ENCODE data around the gene VIL1.

VIL1 gene

DNA sequence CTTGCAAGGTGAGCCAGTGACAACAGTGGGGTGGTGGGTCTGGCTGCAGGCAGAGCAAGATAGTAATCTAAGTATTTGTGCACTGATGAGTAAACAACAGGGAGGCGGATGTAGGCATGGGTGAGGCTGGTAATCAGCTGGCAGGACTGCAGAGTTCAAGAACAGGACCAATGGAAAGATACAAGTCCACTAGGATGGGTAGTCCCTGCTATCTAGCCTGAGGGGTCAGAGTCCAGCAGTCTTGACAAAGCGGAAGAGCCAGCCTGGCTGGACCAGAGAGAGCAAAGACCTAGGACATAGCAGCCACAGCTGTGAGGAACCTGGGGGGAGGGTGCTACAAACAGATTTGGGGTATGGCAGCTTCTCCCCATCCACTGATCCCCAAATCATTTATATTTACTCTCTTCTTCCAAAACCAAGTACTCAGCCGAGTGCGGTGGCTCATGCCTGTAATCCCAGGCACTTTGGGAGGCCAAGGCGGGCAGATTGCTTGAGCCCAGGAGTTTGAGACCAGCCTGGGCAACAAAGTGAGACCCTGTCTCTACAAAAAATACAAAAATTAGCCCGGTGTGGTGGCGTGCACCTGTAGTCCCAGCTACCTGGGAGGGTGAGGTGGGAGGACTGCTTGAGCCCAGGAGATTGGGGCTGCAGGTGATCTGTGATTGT is 25.9 kb downstream of the VIL1 start:
- no peak for DNase-seq (ENCODE audit: low read depth)

DNA sequence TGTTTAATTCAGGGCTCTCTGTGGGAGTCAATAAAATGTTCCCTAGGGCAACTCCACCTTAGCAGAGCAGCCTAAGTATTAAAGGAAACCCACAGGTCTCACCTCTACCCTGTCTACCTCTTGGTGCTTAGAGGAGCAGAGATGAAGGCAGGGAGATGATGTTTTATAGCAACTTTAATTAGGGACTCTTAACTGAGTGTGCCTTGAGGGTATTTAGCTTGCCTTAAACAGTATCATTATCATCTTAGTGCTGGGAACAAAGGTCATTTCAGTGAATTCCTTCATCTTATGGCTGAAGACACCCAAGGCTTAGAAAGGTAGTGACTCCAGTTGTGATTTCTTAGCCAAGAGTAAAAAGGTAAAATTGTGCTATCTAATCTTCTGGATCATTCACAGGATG is 26.7 kb downstream of the VIL1 start:
- DNase-seq (ENCODE audit: low read depth) = no peak

DNA sequence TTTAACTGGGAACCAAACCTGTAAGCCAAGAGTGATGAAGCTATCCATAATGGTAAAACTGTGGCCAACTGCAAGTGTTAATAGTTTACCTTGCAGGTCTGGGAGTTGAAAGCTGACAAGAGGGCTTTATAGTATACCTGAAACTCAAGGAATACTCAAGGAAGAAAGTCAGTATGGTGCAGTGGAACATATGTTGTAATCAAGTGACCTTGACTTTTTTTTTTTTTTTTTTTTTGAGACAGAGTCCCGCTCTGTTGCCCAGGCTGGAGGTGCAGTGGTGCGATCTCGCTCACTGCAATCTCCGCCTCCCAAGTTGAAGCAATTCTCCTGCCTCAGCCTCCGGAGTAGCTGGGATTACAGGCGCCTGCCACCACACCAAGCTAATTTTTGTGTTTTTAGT is 27.6 kb downstream of the VIL1 start:
- no peak for DNase-seq (ENCODE audit: low read depth)

DNA sequence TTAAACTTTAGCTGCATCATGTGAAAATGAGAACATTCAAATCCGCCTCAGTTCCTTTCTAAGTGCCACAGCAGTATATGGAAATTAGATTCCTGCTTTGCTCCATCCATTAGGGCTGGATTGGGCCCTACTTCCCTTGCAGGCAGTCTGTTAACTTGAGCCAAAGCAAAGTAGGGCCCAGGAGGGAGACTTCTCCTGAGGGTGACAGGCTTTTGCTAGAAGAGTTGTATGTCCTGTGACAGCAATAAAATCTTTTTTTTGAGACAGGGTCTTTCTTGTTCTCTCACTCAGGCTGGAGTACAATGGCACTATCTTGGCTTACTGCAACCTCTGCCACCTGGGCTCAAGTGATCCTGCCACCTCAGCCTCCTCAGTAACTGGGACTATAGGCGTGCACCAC is 28.1 kb downstream of the VIL1 start:
- no peak for DNase-seq (ENCODE audit: low read depth)

DNA sequence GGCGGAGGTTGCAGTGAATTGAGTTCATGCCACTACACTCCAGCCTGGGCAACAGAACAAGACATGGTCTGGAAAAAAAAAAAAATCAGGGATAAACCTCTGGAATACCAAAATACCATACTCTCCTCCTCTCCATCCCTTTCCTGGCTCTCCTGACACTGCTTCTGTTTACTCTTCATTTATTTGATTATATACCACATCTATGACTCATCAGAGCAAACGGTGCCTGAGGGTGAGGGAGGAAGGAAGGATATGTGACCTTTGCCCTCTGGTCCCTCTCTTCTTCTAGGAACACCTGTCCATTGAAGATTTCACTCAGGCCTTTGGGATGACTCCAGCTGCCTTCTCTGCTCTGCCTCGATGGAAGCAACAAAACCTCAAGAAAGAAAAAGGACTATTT is 30.0 kb downstream of the VIL1 start:
- peak; percentile 82 for DNase-seq (ENCODE audit: low read depth)

DNA sequence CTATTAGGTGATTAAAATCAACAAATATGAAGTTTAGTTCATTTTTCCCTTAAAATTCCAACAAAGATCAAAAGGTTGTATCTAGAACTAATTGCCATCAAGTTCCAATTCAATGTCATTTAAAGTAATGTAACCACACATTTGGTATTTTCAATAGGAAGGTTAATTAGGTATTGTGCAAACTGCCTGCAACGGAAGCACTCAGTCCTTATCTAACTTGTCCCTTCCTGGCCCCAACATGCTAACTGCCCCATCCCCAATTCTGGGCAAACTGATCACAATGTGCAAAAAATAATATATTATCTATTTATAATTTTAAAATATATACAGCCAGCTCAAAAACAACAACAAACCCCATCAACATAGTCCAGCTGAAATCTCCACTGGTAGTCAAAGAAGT is 33.2 kb downstream of the VIL1 start:
- DNase-seq (ENCODE audit: low read depth) = no peak

DNA sequence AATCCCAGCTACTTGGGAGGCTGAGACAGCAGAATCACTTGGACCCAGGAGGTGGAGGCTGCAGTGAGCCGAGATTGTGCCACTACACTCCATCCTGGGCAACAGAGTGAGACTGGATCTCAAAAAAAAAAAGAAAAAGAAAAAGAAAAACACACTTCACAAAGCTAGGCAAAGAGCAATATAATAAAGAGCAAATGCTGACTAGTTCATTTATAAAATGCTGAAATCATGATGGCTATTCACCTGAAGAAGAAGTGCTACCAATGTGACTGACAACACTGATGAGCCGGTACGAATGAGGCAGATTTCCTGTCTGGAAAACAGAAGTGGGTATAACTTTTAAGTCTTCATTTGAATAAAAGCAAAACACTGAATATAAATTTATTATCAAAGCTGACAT is 37.9 kb downstream of the VIL1 start:
- DNase-seq (ENCODE audit: low read depth) = no peak

DNA sequence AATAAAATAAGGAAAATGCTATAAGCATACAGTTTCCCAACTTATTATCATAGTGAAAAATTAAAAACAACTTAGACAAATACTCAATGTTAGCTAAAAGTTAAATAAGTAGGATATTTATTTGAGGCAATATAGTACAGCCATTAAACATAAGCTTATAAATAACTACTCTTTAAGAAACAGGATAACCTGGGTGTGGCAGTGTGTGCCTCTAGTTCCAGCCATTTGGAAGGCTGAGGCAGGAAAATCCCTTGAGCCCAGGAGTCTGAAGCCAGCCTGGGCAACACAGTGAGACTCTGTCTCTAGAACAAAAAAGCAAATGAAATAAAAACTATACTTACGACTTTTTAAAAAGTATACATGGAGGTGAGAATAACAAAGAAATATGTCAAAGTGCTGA is 39.7 kb downstream of the VIL1 start:
- no peak for DNase-seq (ENCODE audit: low read depth)

DNA sequence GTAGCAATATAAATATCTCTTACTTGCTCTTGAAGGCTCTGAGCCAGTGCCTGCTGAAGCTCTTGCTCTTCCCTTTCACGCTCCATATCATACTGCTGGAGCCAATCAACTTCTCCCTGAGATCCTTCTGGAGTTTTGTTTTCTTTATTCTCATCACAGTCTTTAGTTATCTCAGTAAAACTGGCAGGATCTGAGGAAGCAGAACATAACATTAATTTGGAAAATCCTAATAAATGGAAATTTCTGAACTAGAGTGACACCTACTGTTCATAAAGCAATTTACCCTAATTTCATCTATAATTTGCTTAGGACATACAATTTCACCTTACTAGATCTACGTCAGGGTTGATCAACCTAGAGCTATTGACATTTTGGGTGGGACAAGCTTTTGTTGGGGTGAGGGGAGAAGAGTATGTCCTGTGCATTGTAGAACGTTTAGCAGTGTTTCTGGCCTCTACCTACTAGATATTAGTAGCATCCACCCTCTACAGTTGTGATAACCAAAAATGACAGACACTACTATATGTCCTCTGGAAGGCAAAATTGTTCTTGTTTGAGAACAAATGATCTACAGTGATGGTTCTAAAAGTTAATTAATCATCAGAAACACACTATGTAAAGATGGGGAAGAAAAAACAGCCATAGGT is 47.2 kb downstream of the VIL1 start:
- DNase-seq (ENCODE audit: low read depth) = peak; percentile 49

DNA sequence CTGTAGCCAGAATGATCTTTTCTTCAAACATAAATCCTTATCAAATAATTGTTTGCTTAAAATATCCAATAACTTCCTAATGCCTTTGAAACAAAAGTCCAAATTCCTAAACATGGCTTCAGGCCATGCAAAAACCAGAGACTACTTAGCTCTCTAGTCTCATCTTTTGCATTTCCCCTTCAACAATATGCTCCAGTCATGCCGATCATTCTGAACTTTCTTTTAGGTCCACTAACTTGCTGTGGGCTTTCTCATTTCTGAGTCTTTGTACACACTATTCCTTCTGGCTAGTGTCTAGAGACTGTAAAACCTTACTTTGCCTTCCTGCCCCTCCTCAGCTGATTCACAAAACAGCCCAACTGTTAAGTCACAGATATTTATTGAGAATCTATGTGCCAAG is 51.5 kb downstream of the VIL1 start:
- DNase-seq (ENCODE audit: low read depth) = no peak

DNA sequence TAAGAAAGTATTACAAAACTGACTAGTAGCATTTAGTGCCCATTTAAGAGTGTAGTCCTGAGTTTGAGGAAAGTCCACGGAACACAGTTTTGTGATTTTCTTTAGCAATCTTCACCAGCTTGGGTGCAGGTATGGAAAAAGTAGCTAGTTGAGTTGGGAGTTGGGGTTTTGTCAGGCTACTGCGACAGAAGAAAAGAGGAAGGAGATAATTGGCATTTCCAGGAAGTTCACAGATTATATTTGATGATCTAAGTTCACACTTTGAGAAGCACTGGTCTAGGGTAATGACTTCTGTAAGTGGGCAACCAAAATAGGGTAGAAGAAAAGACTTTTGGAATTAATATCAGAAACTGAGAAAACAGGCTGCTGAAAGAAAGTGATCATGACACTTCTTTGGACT is 52.1 kb downstream of the VIL1 start:
- no peak for DNase-seq (ENCODE audit: low read depth)

DNA sequence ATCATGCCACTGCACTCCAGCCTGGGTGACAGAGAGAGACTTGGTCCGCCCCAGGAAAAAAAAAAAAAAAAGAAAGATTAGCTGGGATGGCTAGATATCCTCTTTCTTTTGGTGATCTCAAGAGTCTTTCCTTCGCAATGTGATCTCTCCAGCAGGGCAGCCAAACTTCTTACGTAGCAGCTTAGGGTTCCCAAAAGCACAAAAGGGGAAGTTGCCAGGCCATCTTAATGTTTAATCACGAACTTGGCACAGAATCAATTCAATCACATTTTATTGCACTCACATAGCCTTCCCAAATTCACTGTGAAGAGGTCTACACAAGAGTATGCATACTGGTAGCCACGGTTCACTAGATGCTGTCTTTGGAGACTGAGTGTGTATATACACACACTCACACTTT is 53.1 kb downstream of the VIL1 start:
- no peak for DNase-seq (ENCODE audit: low read depth)

DNA sequence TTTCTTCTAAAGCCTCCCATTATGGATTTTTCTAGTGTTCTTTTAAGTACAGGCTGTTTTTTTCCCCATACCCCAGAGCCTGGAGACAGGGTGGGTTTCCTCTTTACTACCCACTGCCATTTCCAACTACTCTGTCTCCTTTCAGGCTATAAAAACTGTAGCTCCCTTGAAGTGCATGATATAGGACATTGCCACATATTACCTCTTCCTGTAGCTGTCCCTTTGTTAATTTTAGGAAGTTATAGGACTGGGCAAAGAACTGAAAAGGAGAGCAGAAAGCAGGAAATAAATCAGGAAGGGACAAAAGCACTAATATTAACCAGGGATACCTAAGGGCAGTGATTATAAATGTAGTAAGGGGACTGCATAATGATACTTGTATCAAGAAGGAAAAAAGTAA is 54.1 kb downstream of the VIL1 start:
- no peak for DNase-seq (ENCODE audit: low read depth)

DNA sequence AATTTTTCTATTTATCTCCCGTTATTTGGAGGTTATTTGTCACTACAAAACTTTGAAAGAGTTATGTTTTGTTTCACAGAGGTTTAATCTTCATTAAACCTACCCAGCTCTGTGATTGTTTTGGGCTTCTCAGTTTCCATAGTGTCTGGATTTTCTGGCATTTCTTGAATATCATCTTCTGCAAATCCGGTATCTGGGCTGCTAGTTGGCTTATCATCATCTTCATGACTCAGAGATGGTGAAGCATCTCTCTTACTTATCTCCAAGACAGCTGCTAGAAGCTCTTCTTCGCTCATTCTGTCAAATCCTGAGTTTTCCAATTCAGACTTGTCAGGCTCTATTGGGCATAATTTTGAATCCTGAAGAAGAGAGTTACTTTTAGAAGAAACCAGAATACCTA is 55.6 kb downstream of the VIL1 start:
- no peak for DNase-seq (ENCODE audit: low read depth)

DNA sequence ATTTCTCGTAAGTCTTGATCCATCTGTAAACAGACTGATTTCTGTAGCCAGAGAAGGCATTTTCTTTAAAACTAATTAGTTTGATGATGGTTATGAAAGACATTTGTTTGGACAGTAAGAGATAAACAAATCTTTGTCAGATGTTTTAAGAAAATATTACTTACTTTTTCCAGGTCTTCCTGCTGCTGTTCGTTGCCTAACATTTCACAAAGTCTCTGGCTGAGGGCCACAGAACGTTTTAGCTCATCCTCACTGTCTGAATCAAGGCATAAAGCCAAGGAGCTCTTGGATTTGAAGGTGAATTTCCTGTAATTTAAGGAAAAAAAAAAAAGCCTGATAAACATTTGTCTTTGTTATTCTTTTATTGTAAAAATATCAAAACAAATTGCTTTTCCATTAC is 57.8 kb downstream of the VIL1 start:
- DNase-seq (ENCODE audit: low read depth) = no peak

DNA sequence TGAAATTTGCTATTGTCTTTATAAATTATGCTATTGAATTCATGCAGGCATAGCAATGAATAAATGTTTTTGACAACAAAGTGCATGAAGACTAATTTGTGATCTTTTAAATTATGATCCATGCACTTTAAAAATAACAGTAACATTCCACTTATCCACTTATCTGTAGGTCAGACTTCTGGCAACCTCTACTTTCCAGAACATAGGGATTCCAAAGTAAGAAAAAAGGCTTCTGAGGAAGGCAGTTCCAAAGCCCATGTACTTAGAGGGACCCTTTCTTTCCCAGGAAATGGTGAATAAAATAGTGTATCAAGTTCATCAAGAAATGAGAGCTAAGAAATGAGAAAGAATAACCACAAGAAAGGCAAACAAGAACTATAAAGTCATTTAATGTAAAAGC is 58.3 kb downstream of the VIL1 start:
- DNase-seq (ENCODE audit: low read depth) = no peak

DNA sequence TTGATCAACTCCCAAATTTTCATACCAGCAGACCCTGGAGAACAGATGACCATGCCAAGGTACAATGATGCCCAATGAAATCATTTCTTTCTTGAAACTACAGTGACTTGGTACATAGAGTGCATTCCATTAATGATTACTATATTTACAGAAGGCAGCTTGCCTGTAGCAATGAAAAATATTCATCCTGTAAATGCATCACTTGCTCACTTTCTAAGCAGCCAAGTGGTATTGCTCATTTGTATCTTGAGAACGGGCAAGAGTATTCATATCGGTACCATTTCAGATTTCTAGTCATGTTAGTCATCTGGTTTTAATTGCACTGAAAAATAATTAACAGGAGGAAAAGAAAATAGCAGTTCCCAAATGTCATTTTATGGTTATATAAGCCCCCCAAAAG is 59.6 kb downstream of the VIL1 start:
- no peak for DNase-seq (ENCODE audit: low read depth)

DNA sequence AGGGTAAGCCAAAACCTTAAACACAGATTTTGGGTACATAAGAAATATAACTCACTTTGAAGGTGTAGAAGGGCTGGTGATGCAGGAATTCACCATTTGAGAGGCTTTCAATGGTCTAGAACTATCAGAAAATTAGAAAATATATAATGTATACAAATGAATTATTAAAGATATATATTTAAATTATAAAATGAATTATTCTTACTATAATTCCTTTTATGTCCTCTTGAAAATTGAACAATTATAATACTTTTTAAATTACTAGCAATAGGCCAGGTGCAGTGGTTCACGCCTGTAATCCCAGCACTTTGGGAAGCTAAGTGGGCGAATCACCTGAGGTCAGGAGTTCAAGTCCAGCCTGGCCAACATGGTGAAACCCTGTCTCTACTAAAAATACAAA is 60.7 kb downstream of the VIL1 start:
- no peak for DNase-seq (ENCODE audit: low read depth)

DNA sequence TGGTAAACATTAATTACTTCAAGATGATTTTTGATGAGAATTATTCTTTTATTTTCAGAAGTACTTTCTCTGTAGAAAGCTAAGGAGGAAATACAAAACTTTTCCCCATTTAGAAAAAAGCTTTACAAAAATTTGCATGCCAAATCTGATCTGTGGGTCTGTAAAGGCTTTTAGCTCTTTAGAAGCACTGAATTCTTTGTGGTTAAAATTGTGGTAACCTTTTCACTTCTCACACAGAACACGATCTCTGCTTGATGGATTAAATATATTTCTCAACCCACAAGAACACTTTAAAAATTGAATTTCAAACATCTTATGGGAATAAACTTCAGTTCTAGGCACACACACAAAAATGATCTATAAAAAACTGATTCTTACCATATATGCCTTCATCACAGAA is 63.7 kb downstream of the VIL1 start:
- DNase-seq (ENCODE audit: low read depth) = no peak

DNA sequence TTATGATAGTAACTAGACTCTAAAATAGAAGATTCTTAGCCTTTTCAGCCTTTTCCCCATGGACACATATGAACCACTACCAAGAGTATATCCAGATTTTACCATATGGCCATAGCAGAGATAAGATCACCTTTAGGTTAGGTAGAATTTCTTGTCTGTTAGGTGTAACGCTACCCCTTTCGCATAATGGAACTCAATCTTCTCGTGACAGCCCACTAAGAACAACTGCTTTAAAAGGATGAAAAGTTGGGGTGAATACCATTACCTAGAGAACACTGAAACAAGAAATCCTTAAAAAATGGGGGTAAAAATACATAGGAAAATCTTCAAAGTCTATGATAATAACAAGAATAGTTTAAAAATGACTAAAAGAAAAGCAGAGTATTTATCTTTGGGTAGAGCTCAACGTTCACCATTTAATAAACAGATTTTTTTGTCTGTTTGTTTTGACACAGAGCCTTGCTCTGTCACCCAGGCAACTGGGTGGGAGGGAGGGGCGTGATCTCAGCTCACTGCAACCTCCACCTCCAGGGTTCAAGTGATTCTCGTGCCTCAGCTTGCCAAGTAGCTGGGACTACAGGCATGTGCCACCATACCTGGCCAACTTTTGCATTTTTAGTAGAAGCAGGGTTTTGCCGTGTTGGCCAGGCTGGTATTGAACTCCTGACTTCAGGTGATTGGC is 67.2 kb downstream of the VIL1 start:
- DNase-seq (ENCODE audit: low read depth) = no peak

DNA sequence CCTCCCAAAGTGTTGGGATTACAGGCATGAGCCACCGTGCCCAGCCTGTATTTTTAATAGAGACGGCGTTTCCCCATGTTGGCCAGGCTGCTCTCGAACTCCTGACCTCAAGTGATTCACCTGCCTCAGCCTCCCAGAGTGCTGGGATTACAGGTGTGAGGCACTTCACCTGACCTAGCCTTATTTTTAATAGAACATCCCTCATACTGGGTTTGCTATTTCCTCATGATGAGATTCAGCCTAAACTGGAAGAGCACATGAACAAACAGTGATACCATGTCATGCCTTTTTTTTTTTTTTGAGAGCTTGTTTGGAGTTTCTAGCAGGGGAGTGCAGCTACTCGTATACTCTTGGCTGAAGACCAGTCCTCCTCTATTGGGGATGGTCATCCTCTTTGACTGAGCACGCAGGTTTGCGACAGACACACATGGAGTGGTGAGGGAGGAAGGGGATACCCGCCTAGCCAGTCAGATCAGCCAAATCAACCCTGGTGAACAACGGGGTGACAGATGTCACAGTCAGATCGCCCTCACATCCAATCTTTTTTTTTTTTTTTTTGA is 81.7 kb downstream of the VIL1 start:
- DNase-seq (ENCODE audit: low read depth) = no peak

DNA sequence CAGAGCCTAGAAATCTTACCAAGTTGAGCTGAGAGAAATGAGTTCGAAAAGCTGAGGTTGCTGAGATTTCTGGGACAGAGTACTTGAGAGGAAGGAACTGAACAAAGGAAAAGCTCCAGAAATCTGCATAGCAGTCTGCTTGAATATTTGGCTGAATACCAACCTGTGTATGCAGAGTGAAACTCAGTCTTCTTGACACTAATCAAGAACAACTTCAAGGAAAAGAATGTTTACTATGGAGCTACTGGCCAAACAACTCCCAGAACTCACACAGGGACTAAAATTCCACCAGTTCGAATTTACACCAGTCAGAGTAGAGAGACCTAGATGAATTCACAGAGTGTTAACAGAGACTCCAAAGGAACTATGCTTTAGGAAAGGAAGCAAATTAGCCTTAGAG is 82.7 kb downstream of the VIL1 start:
- no peak for DNase-seq (ENCODE audit: low read depth)

Data from ELR (cell line).